Omental fat pad (tissue), 4 donors: ENCODE results near the gene SKOR1. TPM values are rescaled to one million over a fixed set of nuclear protein-coding genes. Genes with fewer than 3 reads are reported as not detected.

Source experiments
- ATAC-seq: fragments of 150-250 bp; one replicate; pipeline ENCODE4 v1.9.1; 2016; ENCODE audit warnings: mild to moderate bottlenecking, moderate library complexity; ENCODE audit not compliant: low FRiP score
- DNase-seq: peaks from one replicate; pipeline ENCODE4 v3.0.0-alpha.2; 2019; ENCODE audit warnings: low spot score
- CTCF ChIP-seq, 3 donors: fragments of 450-650 bp; IDR thresholded peaks; one replicate each; pipeline ENCODE4 v1.5.1; 2016 to 2017; ENCODE audit warnings: antibody characterized with exemption in 3 of 3, mild to moderate bottlenecking in 3 of 3, moderate library complexity in 2 of 3
- total RNA-seq, 4 donors: library from RNA; depleted of rRNA; stranded (reverse); fragments of >200 nt; gene quantifications; one replicate each; pipeline ENCODE4 v1.1.0, GENCODE V29; 2016

Gene SKOR1
- total RNA-seq, 4 donors from 2014 or later, result 0.19 to 1.1 (median 0.49) TPM

GRCh38 chr15:67822537-67823313 lies 2.6 kb upstream of the SKOR1 start:
- TF ChIP-seq CTCF (IDR thresholded peaks at IDR 0.05), result no peak
- ATAC-seq (no peak), DNase-seq (no peak)

- no peak for TF ChIP-seq CTCF (IDR thresholded peaks at IDR 0.05)
- ATAC-seq (no peak), DNase-seq (no peak)
These were observed 1.8 kb upstream of the SKOR1 start for GRCh38 chr15:67823314-67824196.

GRCh38 chr15:67824197-67824968 lies 926 bp upstream of the SKOR1 start:
- TF ChIP-seq CTCF (IDR thresholded peaks at IDR 0.05), result no peak
- no peak for ATAC-seq
- no peak for DNase-seq

GRCh38 chr15:67825881-67826716 lies 790 bp downstream of the SKOR1 start:
- DNase-seq, result no peak

GRCh38 chr15:67826717-67827561 lies 1.6 kb downstream of the SKOR1 start:
- TF ChIP-seq CTCF (IDR thresholded peaks at IDR 0.05), result no peak
- DNase-seq (no peak), ATAC-seq (no peak)

More at GRCh38 chr15:67825881-67826716, 790 bp downstream of the SKOR1 start:
- TF ChIP-seq CTCF (IDR thresholded peaks at IDR 0.05), result no peak
- ATAC-seq, result no peak
